HepG2 (cell line): Measurements from ENCODE around the gene SLU7. TPM values are rescaled to one million over a fixed set of nuclear protein-coding genes. Genes with fewer than 3 reads are reported as not detected.

Source experiments
- ATAC-seq: fragments of 200-7000 bp; cut with Tn5 transposase; 3 replicates; pipeline ENCODE4 v1.9.1; 2020; ENCODE audit warnings: mild to moderate bottlenecking, moderate library complexity
- BruUV-seq: library from RNA; stranded (reverse); fragments of 400-500 nt; replicated peaks from 2 replicates; lab custom pipeline; 2021; lab: Mats Ljungman, UMichigan
- CTCF ChIA-PET: fragments of 300-600 bp; formaldehyde crosslinking; extraction: SDS; loops from one replicate; lab custom pipeline; 2021; ENCODE audit warnings: low total read pairs, inconsistent platforms, low intra/inter-chr PET ratio; lab: Yijun Ruan, JAX
- POLR2A ChIA-PET: fragments of 350-600 bp; sonication (Branson Sonifier 250); formaldehyde crosslinking; loops from one replicate; lab custom pipeline; 2020; ENCODE audit warnings: antibody characterized with exemption, inconsistent platforms; lab: Yijun Ruan, JAX
- DNase-seq: peaks from one replicate; pipeline ENCODE4 v3.0.0-alpha.2; 2015; ENCODE audit warnings: low spot score
- FAIRE-seq: peaks from 3 replicates; lab custom pipeline; 2011; peaks lifted over from hg19 to GRCh38; lab: Jason Lieb, UNC
- H2AFZ ChIP-seq: one replicate; pipeline ENCODE4 v1.6.1; 2011; ENCODE audit warnings: low read length, inconsistent platforms
- H3K27ac ChIP-seq: fragments of 300-600 bp; 3 replicates; pipeline ENCODE4 v1.8.0; 2011; ENCODE audit warnings: mixed run types, mild to moderate bottlenecking, mixed read lengths, low read length, inconsistent platforms; ENCODE audit not compliant: insufficient read depth; ENCODE audit errors: extremely low read length
- H3K27me3 ChIP-seq, 2 experiments: fragments of 200-600 bp in 1 of 2; 2 replicates in 1 of 2; 3 replicates in 1 of 2; pipeline versions ENCODE4 v1.6.0 to v1.8.0; 2011; ENCODE audit warnings: low read length in 2 of 2, mild to moderate bottlenecking in 2 of 2, moderate library complexity in 2 of 2, inconsistent platforms in 1 of 2; ENCODE audit not compliant: insufficient read depth in 2 of 2, control insufficient read depth in 1 of 2
- H3K36me3 ChIP-seq, 2 experiments: fragments of 200-600 bp in 1 of 2; replicated peaks in 1 of 2; 2 replicates in 1 of 2; 3 replicates in 1 of 2; pipeline versions ENCODE4 v1.5.1 to v1.8.0; 2011; ENCODE audit warnings: low read length in 2 of 2, inconsistent platforms in 1 of 2; ENCODE audit not compliant: insufficient read depth in 2 of 2, control insufficient read depth in 1 of 2
- H3K4me1 ChIP-seq: 2 replicates; pipeline ENCODE4 v1.5.1; 2012; ENCODE audit warnings: low read length, inconsistent platforms; ENCODE audit not compliant: insufficient read depth
- H3K4me2 ChIP-seq: 2 replicates; pipeline ENCODE4 v1.6.0; 2011; ENCODE audit warnings: low read depth, low read length, inconsistent platforms
- H3K4me3 ChIP-seq, 3 experiments: fragments of 200-600 bp in 1 of 3; sonication (generic), shearing (Covaris generic) in 1 of 3; replicated peaks in 1 of 3; 2 replicates each; pipeline ENCODE4 v1.5.1; 2011 to 2016; ENCODE audit warnings: low read length in 3 of 3, inconsistent platforms in 2 of 3, low read depth in 2 of 3, mild to moderate bottlenecking in 2 of 3, control low read depth in 1 of 3, mixed read lengths in 1 of 3; ENCODE audit not compliant: insufficient read depth in 1 of 3
- H3K79me2 ChIP-seq: one replicate; pipeline ENCODE4 v1.6.1; 2011; ENCODE audit warnings: low read length, inconsistent platforms; ENCODE audit not compliant: insufficient read depth
- H3K9ac ChIP-seq: 2 replicates; pipeline ENCODE4 v1.6.0; 2011; ENCODE audit warnings: mild to moderate bottlenecking, low read depth, low read length, inconsistent platforms; ENCODE audit not compliant: insufficient read depth
- H3K9me3 ChIP-seq: 2 replicates; pipeline ENCODE4 v1.5.1; 2012; ENCODE audit warnings: mild to moderate bottlenecking, low read length
- H4K20me1 ChIP-seq: 2 replicates; pipeline ENCODE4 v1.6.0; 2011; ENCODE audit warnings: inconsistent platforms, mild to moderate bottlenecking, low read length, moderate library complexity; ENCODE audit not compliant: insufficient read depth
- BHLHE40 ChIP-seq: IDR thresholded peaks from 2 replicates; pipeline ENCODE4 v1.6.1; 2011; ENCODE audit warnings: low read length, improper control_type of control experiment
- CHD4 ChIP-seq: fragments of 200-600 bp; sonication (generic); IDR thresholded peaks from 2 replicates; pipeline ENCODE4 v1.7.0; 2017; ENCODE audit warnings: mild to moderate bottlenecking, low read length, borderline replicate concordance
- FOSL2 ChIP-seq: sonication (generic); formaldehyde crosslinking; IDR thresholded peaks from 2 replicates; pipeline ENCODE4 v1.4.0; 2020; ENCODE audit warnings: missing genetic modification reagents
- HMGXB3 ChIP-seq: sonication (generic); formaldehyde crosslinking; IDR thresholded peaks from 2 replicates; pipeline ENCODE4 v1.4.0; 2020; ENCODE audit warnings: missing genetic modification reagents, borderline replicate concordance
- HNRNPL ChIP-seq: fragments of 200-400 bp; formaldehyde crosslinking; IDR thresholded peaks from 2 replicates; pipeline ENCODE4 v1.6.1; 2017; ENCODE audit warnings: mild to moderate bottlenecking, low read depth, low read length
- MAX ChIP-seq: IDR thresholded peaks from 2 replicates; pipeline ENCODE4 v1.6.1; 2012; ENCODE audit warnings: inconsistent platforms
- NFRKB ChIP-seq: fragments of 450-650 bp; IDR thresholded peaks from 2 replicates; pipeline ENCODE4 v1.6.1; 2017
- PAF1 ChIP-seq: IDR thresholded peaks from 2 replicates; pipeline ENCODE4 v1.6.1; 2016; ENCODE audit warnings: missing genetic modification reagents, missing compliant biosample characterization
- PHF21A ChIP-seq: sonication (generic); formaldehyde crosslinking; IDR thresholded peaks from 2 replicates; pipeline ENCODE4 v1.5.0; 2020; ENCODE audit warnings: mild to moderate bottlenecking, missing genetic modification reagents
- ZNF142 ChIP-seq: sonication (generic); formaldehyde crosslinking; IDR thresholded peaks from 2 replicates; pipeline ENCODE4 v1.4.0; 2020; ENCODE audit warnings: missing genetic modification reagents
- ZNF556 ChIP-seq: sonication (generic); formaldehyde crosslinking; IDR thresholded peaks from 2 replicates; pipeline ENCODE4 v1.4.0; 2020; ENCODE audit warnings: mild to moderate bottlenecking, missing genetic modification reagents, borderline replicate concordance
- ZNF557 ChIP-seq: sonication (generic); formaldehyde crosslinking; IDR thresholded peaks from 2 replicates; pipeline ENCODE4 v1.4.0; 2020; ENCODE audit warnings: missing genetic modification reagents
- WGBS: methylation state at CpG from one replicate; pipeline ENCODE4 v1.1.6; 2017; ENCODE audit warnings: low lambda C conversion rate; 5-methylcytosine and 5-hydroxymethylcytosine counted together
- in situ Hi-C: cut with HindIII; loops from 2 replicates; pipeline ENCODE4 v1.10.0; 2017; ENCODE audit warnings: low pct_unique_long_range_greater_than_20kb; ENCODE audit not compliant: extremely low pct_ligation_motif_present
- intact Hi-C: fragments of 100-400 bp; cut with micrococcal nuclease; formaldehyde crosslinking; loops from one replicate; pipeline ENCODE4 v1.10.0; 2022; ENCODE audit not compliant: unreplicated experiment
- polyA plus RNA-seq, 8 experiments: library from polyadenylated mRNA; depleted of rRNA in 3 of 8; stranded (reverse) in 7 of 8; unstranded in 1 of 8; fragments of >200 nt; fragmentation: Illumina TruSeq in 4 of 8; extraction: Trizol in 4 of 8; gene quantifications; 2 replicates each; pipeline versions ENCODE4 v1.2.1 to v1.2.3, GENCODE V29; 2011 to 2016; ENCODE audit warnings: low read depth in 4 of 8, missing spikeins in 1 of 8, mixed read lengths in 1 of 8; ENCODE audit not compliant: insufficient read depth in 1 of 8
- total RNA-seq, 5 experiments: library from RNA; depleted of rRNA; stranded (reverse); fragments of >200 nt; fragmentation: Illumina TruSeq; extraction: Trizol; gene quantifications; 2 replicates each; pipeline ENCODE4 v1.2.3, GENCODE V29; 2016; ENCODE audit warnings: low read depth in 1 of 5
- TF ChIP-seq, protein P1 (sequence below): sonication (generic); formaldehyde crosslinking; conservative IDR thresholded peaks from 2 replicates; pipeline ENCODE4 v1.4.0; 2020; ENCODE audit warnings: missing genetic modification reagents

Gene SLU7
- total and polyA plus RNA-seq, 2 of the 13 experiments (the other 11 are each of a cell fraction or from before 2014, with no cell fraction given): 24.0 to 39.2 TPM

DNA sequence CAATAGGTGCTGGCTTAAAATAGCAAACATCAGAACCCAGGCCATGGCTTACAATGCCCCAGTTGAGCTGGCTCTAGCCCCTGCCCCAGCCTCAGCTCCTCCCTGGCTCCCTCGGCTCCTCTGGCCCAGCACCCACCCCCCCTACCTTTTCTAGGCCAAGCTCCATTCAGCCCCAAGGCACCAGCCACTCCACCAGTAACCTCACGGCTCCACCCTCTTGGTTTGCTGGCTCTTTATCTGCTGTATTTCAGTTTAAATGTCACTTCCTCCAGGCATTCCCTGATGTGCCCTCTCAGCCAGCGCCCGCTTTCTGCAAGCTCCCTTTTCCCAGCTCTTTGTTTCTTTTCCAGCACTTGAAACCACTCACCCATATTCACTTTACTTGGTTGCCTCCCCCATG lies 59.1 kb downstream of the SLU7 start:
- no peak for FAIRE-seq
- no peak overlapping the region for H3K9ac ChIP-seq
- no peaks in the 10 kb centered on the region for H3K4me1 ChIP-seq
- TF ChIP-seq, protein P1, sequence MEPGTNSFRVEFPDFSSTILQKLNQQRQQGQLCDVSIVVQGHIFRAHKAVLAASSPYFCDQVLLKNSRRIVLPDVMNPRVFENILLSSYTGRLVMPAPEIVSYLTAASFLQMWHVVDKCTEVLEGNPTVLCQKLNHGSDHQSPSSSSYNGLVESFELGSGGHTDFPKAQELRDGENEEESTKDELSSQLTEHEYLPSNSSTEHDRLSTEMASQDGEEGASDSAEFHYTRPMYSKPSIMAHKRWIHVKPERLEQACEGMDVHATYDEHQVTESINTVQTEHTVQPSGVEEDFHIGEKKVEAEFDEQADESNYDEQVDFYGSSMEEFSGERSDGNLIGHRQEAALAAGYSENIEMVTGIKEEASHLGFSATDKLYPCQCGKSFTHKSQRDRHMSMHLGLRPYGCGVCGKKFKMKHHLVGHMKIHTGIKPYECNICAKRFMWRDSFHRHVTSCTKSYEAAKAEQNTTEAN (CRISPR knock-in tag): no peak
- TF ChIP-seq MAX (no peak), PHF21A (CRISPR knock-in tag) (no peak), ZNF557 (no peak), PAF1 (no peak), NFRKB (no peak), ZNF556 (CRISPR knock-in tag) (no peak), HNRNPL (no peak), CHD4 (no peak), ZNF142 (CRISPR knock-in tag) (no peak), HMGXB3 (CRISPR knock-in tag) (no peak), FOSL2 (CRISPR knock-in tag) (no peak), BHLHE40 (no peak)
- TF ChIP-seq, all 625 proteins: peak for 0
- H3K4me2 ChIP-seq: no peak overlapping the region
- CTCF ChIA-PET: no interaction called here
- intact Hi-C loops: no loop called here
- 26% methylated on average over 4 of the region's 4 CpGs for WGBS
- ATAC-seq (no peak), DNase-seq (no peak)
- no peaks in the 10 kb centered on the region for H4K20me1 ChIP-seq
- H3K36me3 ChIP-seq: no peaks in the 10 kb centered on the region
- H2AFZ ChIP-seq: no peak overlapping the region
- H3K27ac ChIP-seq: no peak overlapping the region
- no TSS peak for BruUV-seq
- H3K9me3 ChIP-seq: no peaks in the 10 kb centered on the region
- H3K4me3 ChIP-seq: no peak overlapping the region
- H3K27me3 ChIP-seq: peaks cover 0 to 2% of the 10 kb centered on the region in 2 experiments; a peak in 3 of 5 replicates
- no peaks in the 10 kb centered on the region for H3K79me2 ChIP-seq
- in situ Hi-C loops: no loop called here
- POLR2A ChIA-PET: no interaction called here
